ENCODE results near the gene SLC6A11.

Gene SLC6A11

GRCh38 chr3:10970306-10970960 lies 154.4 kb downstream of the SLC6A11 start:
- intact Hi-C loops (cut with DNase I; ENCODE audit: low total_unique reads): no loop called here
- Histone ChIP-seq H3K27ac (no peak overlapping the region), H3K27me3 (peaks cover 0 to 26% of the 10 kb centered on the region in 2 donors), H3K4me1 (no peaks in the 10 kb centered on the region), H3K4me3 (no peak overlapping the region), H3K36me3 (no peaks in the 10 kb centered on the region), H3K9me3 (no peaks in the 10 kb centered on the region)
- DNase-seq: no peak
- TF ChIP-seq CTCF (IDR thresholded peaks at IDR 0.05): no peak

- DNase-seq: no peak
- no peaks in the 10 kb centered on the region for H3K4me1 ChIP-seq
- H3K27ac ChIP-seq: no peak overlapping the region
- no peaks in the 10 kb centered on the region for H3K9me3 ChIP-seq
- H3K4me3 ChIP-seq: no peak overlapping the region
- no peak for TF ChIP-seq CTCF (IDR thresholded peaks at IDR 0.05)
- H3K27me3 ChIP-seq: peaks cover 0 to 22% of the 10 kb centered on the region in 2 donors
- intact Hi-C loops (cut with DNase I; ENCODE audit: low total_unique reads): no loop called here
- no peaks in the 10 kb centered on the region for H3K36me3 ChIP-seq
Observed at GRCh38 chr3:10972072-10972782, 156.2 kb downstream of the SLC6A11 start.

GRCh38 chr3:10973046-10973595 lies 157.1 kb downstream of the SLC6A11 start:
- H3K9me3 ChIP-seq: no peaks in the 10 kb centered on the region
- no peak overlapping the region for H3K27ac ChIP-seq
- intact Hi-C loops (cut with DNase I; ENCODE audit: low total_unique reads): no loop called here
- no peaks in the 10 kb centered on the region for H3K36me3 ChIP-seq
- H3K27me3 ChIP-seq: peaks cover 0 to 22% of the 10 kb centered on the region in 2 donors
- no peak overlapping the region for H3K4me3 ChIP-seq
- H3K4me1 ChIP-seq: no peaks in the 10 kb centered on the region
- TF ChIP-seq CTCF (IDR thresholded peaks at IDR 0.05): no peak
- no peak for DNase-seq

DNA sequence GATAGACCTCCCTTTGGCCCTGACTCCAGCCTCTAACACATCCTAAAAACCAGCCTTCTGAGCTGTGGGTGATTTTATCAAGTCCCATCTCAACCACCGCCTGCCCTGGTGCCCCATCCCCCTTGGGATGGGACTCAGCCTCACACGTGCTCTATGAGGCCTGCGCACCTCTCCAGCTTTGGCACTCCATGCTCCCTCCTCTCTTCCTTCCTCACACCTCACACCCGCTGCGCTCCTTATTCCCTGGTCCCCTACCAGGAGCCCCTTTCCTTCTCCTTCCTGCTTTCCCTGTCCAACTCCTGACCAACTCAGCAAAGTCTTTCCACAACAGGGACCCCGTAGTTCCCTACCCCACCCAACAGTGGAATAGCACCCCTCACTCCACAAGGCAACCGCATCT lies 158.1 kb downstream of the SLC6A11 start:
- Histone ChIP-seq H3K27me3 (peaks cover 0 to 22% of the 10 kb centered on the region in 2 donors), H3K36me3 (no peaks in the 10 kb centered on the region), H3K27ac (no peak overlapping the region), H3K9me3 (no peaks in the 10 kb centered on the region), H3K4me1 (no peaks in the 10 kb centered on the region), H3K4me3 (no peak overlapping the region)
- no peak for DNase-seq
- intact Hi-C loops (cut with DNase I; ENCODE audit: low total_unique reads): no loop called here
- TF ChIP-seq CTCF (IDR thresholded peaks at IDR 0.05): no peak

DNA sequence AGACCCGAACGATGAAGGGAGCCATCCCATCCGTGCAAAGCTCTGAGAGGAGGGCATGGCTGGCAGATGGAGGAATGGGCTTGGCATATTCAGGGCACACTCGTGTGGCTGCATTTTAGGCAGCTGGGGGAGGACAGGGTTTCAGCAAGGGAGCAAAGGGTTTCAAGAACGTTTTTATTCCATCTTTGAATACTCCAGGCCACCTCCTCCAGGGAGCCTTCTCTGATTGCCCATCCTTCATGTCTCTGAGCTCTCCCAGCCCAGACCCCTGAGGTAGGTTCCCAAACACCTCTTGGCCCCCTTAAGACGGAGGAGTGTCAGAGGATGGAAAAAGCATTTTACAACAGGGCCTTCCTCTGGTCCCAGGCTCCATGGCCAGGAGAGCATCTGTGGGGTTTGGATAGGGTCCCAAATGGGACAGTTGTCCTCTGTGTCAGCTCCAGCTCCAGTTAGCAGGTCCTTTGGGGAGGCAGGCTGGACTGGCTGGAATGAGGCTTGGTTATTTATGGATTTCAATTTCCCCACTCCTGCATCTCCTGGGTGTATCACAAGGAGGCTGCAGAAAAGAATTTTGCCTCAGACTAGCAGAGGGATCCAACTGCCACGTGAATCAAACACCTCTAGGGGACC lies 158.8 kb downstream of the SLC6A11 start:
- DNase-seq: no peak
- no peaks in the 10 kb centered on the region for H3K36me3 ChIP-seq
- no peak for TF ChIP-seq CTCF (IDR thresholded peaks at IDR 0.05)
- no peaks in the 10 kb centered on the region for H3K9me3 ChIP-seq
- intact Hi-C loops (cut with DNase I; ENCODE audit: low total_unique reads): no loop called here
- H3K27ac ChIP-seq: no peak overlapping the region
- no peaks in the 10 kb centered on the region for H3K4me1 ChIP-seq
- no peak overlapping the region for H3K4me3 ChIP-seq
- H3K27me3 ChIP-seq: peaks cover 0 to 22% of the 10 kb centered on the region in 2 donors

Data from tibial artery (tissue), 4 donors.